Body of pancreas (tissue), 4 donors: Measurements from ENCODE around the gene ALG1. TPM values are rescaled to one million over a fixed set of nuclear protein-coding genes. Genes with fewer than 3 reads are reported as not detected.

ENCODE experiments used
- ATAC-seq: fragments of 150-250 bp; one replicate; pipeline ENCODE4 v1.9.1; 2016
- DNase-seq, 4 donors: peaks; one replicate each; pipeline ENCODE4 v3.0.0-alpha.2; 2019
- H3K27ac ChIP-seq, 4 donors: fragments of 200-600 bp; sonication (generic); 1 replicate in 3 of 4; 2 replicates in 1 of 4; pipeline versions ENCODE4 v1.5.1 to v1.6.1; 2016 to 2019; ENCODE audit warnings: mild to moderate bottlenecking in 1 of 4, mixed read lengths in 1 of 4, moderate library complexity in 1 of 4
- H3K27me3 ChIP-seq, 2 donors: fragments of 200-600 bp; sonication (generic); one replicate each; pipeline ENCODE4 v1.6.0; 2016; ENCODE audit warnings: mild to moderate bottlenecking in 1 of 2
- H3K36me3 ChIP-seq, 2 donors: fragments of 200-600 bp; sonication (generic); replicated peaks in 1 of 2; 2 replicates each; pipeline ENCODE4 v1.5.1; 2016; ENCODE audit warnings: low read depth in 2 of 2; ENCODE audit not compliant: insufficient read depth in 1 of 2
- H3K4me1 ChIP-seq: fragments of 200-600 bp; sonication (generic); one replicate; pipeline ENCODE4 v1.6.0; 2016
- H3K4me3 ChIP-seq, 2 donors: fragments of 200-600 bp; sonication (generic); 1 replicate in 1 of 2; 2 replicates in 1 of 2; pipeline ENCODE4 v1.5.1; 2016 to 2019
- H3K9me3 ChIP-seq, 3 donors: fragments of 200-600 bp; sonication (generic); 1 replicate in 2 of 3; 2 replicates in 1 of 3; pipeline ENCODE4 v1.5.1; 2016
- POLR2A ChIP-seq, 3 donors: fragments of 450-650 bp; IDR thresholded peaks; one replicate each; pipeline ENCODE4 v1.6.1; 2016; ENCODE audit warnings: antibody characterized with exemption in 3 of 3, mild to moderate bottlenecking in 2 of 3
- WGBS, 2 donors: methylation state at CpG; one replicate each; pipeline ENCODE4 v1.1.5; 2017; 5-methylcytosine and 5-hydroxymethylcytosine counted together
- intact Hi-C: fragments of 100-400 bp; cut with DNase I; formaldehyde crosslinking; loops from one replicate; pipeline ENCODE4 v1.15.1; 2023
- total RNA-seq, 2 donors: library from RNA; depleted of rRNA; stranded (reverse); fragments of >200 nt; gene quantifications; one replicate each; pipeline ENCODE4 v1.1.0, GENCODE V29; 2016
- TF ChIP-seq, protein P1 (sequence below), 7 experiments: fragments of 450-650 bp in 4 of 7; fragments of 200-600 bp in 3 of 7; sonication (generic) in 3 of 7; IDR thresholded peaks; one replicate each; pipeline ENCODE4 v1.5.1; 2016 to 2019; ENCODE audit warnings: antibody characterized with exemption in 7 of 7

The ALG1 gene
- total RNA-seq, 2 donors from 2014 or later = 20.2 to 26.0 TPM

DNA sequence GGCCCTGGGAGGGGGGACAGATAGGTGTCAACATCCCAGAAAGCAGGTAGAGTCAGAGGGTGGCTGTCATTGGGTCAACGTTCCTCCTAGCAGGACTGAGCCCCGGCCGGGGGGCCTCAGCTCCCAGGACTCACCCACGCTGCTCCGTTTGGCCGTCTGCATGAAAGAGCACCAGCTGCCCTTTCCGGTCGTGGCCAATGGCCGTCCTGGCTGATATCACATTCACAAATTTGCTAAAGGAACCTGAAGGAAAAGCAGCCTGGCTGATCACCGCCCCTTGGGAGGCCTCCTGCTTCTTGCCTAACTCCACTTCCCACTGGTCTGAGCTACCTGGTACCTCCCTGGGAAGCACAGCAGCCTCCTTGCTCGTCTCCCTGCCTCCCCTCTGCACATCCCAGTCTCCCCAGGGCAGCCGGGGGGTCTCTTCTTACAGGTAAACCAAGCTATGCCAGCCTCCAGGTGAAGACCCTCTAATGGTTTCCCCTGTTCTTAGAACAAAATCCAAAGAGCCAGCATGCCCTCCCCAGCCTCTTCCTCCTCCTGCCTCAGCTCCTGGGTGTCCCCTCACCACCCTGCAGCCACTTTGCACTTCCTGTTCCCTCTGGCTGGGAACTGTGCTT lies 41.3 kb upstream of the ALG1 start:
- Histone ChIP-seq H3K27me3 (no peaks in the 10 kb centered on the region), H3K4me1 (peaks cover 22% of the 10 kb centered on the region), H3K27ac (no peak overlapping the region), H3K36me3 (peaks cover 0 to 2% of the 10 kb centered on the region in 2 donors), H3K4me3 (no peak overlapping the region), H3K9me3 (no peaks in the 10 kb centered on the region)
- intact Hi-C loops = no loop called here
- no peak for ATAC-seq
- no peak for DNase-seq
- TF ChIP-seq, protein P1, sequence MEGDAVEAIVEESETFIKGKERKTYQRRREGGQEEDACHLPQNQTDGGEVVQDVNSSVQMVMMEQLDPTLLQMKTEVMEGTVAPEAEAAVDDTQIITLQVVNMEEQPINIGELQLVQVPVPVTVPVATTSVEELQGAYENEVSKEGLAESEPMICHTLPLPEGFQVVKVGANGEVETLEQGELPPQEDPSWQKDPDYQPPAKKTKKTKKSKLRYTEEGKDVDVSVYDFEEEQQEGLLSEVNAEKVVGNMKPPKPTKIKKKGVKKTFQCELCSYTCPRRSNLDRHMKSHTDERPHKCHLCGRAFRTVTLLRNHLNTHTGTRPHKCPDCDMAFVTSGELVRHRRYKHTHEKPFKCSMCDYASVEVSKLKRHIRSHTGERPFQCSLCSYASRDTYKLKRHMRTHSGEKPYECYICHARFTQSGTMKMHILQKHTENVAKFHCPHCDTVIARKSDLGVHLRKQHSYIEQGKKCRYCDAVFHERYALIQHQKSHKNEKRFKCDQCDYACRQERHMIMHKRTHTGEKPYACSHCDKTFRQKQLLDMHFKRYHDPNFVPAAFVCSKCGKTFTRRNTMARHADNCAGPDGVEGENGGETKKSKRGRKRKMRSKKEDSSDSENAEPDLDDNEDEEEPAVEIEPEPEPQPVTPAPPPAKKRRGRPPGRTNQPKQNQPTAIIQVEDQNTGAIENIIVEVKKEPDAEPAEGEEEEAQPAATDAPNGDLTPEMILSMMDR (IDR thresholded peaks at IDR 0.05) = no peak
- no peak for TF ChIP-seq POLR2A (IDR thresholded peaks at IDR 0.05)
- WGBS, 2 donors = 84 to 85% methylated on average over 12 of the region's 12 CpGs

DNA sequence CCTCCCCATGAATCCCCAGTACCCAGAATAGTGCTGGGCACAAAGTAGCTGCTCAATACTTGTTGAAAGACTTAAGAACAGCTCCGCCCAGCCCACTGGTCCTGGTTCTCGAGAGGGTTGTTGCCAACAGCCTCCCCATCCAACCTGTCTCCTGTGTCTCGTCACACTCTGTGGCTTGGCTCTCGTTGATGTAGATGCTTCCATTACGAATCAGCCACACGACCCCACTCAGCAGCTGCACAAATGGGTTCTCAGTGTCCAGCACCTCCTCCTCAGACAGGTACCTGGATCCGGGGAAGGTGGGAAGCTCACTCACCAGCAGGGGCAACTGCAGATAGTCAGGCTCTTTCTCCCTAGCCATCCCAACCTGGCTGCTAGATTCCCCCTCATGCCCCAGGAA lies 40.0 kb upstream of the ALG1 start:
- WGBS, 2 donors = 80 to 83% methylated on average over 7 of the region's 7 CpGs
- peaks cover 32% of the 10 kb centered on the region for H3K4me1 ChIP-seq
- TF ChIP-seq POLR2A (IDR thresholded peaks at IDR 0.05) = no peak
- TF ChIP-seq, protein P1 (IDR thresholded peaks at IDR 0.05) = no peak
- H3K4me3 ChIP-seq = no peak overlapping the region
- H3K27me3 ChIP-seq = no peaks in the 10 kb centered on the region
- intact Hi-C loops = no loop called here
- H3K27ac ChIP-seq = no peak overlapping the region
- no peaks in the 10 kb centered on the region for H3K9me3 ChIP-seq
- DNase-seq (no peak), ATAC-seq (no peak)
- H3K36me3 ChIP-seq = peaks cover 0 to 2% of the 10 kb centered on the region in 2 donors

GRCh38 chr16:5032748-5033167 lies 38.9 kb upstream of the ALG1 start:
- 12 to 19% methylated on average over 8 to 12 of the region's 12 CpGs for WGBS, 2 donors
- no peaks in the 10 kb centered on the region for H3K27me3 ChIP-seq
- ATAC-seq (no peak), DNase-seq (no peak)
- peak overlapping the region in 1 of 2 donors; percentile 90 for H3K4me3 ChIP-seq
- H3K27ac ChIP-seq = no peak overlapping the region
- H3K9me3 ChIP-seq = no peaks in the 10 kb centered on the region
- peaks cover 0 to 2% of the 10 kb centered on the region in 2 donors for H3K36me3 ChIP-seq
- peaks cover 39% of the 10 kb centered on the region for H3K4me1 ChIP-seq
- TF ChIP-seq, protein P1 (IDR thresholded peaks at IDR 0.05) = no peak
- TF ChIP-seq POLR2A (IDR thresholded peaks at IDR 0.05) = no peak
- intact Hi-C loops = no loop called here

DNA sequence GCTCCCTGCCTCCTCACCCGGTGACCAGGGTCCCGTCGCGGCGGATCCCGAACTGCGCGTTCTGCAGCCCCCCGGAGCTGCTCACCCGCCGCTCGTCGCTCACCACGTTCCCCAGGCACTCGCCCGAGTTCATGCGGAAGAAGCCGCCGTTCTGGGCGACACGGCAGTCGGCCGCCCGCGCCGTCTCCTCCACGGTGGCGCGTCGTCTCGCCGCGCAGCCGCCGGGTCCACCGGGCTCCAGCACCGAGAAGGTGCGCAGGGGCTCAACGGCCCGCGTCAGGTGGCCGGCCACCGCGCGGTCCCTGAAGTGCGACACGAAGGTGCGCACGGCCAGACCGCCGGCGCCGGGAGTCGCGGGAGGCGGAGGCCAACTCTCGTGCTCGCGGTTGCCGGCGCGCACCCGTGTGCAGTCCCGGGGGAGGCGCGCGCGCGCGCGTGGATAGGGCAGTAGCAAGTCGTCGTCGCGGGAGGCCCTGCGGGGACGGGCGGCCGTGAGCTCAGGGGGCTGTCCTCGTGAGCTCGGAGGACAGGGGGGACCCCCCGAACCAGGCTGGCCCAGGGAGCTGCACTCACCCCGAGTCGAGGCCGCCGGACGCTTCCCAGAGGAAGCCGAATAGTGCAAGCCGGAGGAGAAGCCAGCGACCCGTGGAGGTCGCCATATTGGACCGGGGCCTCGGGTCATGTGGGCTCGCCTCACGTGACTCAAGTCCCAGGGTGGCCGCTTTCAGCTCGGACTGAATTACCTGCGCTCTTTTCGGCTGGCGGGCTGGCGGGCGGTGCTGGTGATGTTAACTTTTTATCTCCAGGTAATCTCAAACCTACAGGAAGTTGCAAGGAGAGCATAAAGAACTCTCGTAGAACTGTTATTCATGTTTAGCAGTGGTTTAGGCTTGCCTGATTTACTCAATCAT lies 38.1 kb upstream of the ALG1 start, which contains the start of gene NAGPA:
Gene NAGPA (minus strand): TSS at position 680 of the 911 bp plus-strand sequence. CDS start 21 bp downstream, at position 659.
- Histone ChIP-seq H3K27ac (peak within 1 kb of the TSS in 3 of 4 donors; percentile 77 to 84 (median 80)), H3K9me3 (no peaks in the 10 kb centered on the region), H3K4me3 (peak within 1 kb of the TSS; percentile 88 to 90), H3K27me3 (no peaks in the 10 kb centered on the region), H3K4me1 (peaks cover 39% of the 10 kb centered on the region), H3K36me3 (peaks cover 0 to 2% of the 10 kb centered on the region in 2 donors)
- TF ChIP-seq, protein P1 (IDR thresholded peaks at IDR 0.05) = no peak
- TF ChIP-seq POLR2A (IDR thresholded peaks at IDR 0.05) = peak in 2 of 3 donors; percentile 52 to 64
- peak; percentile 87 to 95 (median 90) for DNase-seq
- WGBS, 2 donors = 0 to 1% methylated on average over 22 to 79 of the region's 104 CpGs
- intact Hi-C loops = no loop called here
- peak; percentile 78 for ATAC-seq
